BE2C (cell line): Measurements from ENCODE around the gene CDK7.

Source experiments
- DNase-seq: peaks from one replicate; pipeline ENCODE4 v3.0.0-alpha.2; 2020
- H3K27me3 ChIP-seq: fragments of 250-450 bp; sonication (Bioruptor Pico); 2 replicates; pipeline ENCODE4 v1.5.1; 2020; ENCODE audit warnings: mild to moderate bottlenecking
- H3K36me3 ChIP-seq: fragments of 250-450 bp; sonication (Bioruptor Pico); 2 replicates; pipeline ENCODE4 v1.5.1; 2020; ENCODE audit warnings: mild to moderate bottlenecking
- H3K4me1 ChIP-seq: fragments of 250-450 bp; sonication (Bioruptor Pico); 2 replicates; pipeline ENCODE4 v1.5.1; 2020
- H3K4me3 ChIP-seq: 2 replicates; pipeline ENCODE4 v1.5.1; 2011; ENCODE audit warnings: low read depth, low read length
- H3K9me3 ChIP-seq: fragments of 250-450 bp; sonication (Bioruptor Pico); 2 replicates; pipeline ENCODE4 v1.5.1; 2020
- CTCF ChIP-seq: IDR thresholded peaks from 2 replicates; pipeline ENCODE4 v1.5.1; 2012; ENCODE audit warnings: mild to moderate bottlenecking, low read depth, low read length

CDK7 gene

GRCh38 chr5:69308046-69308553 is 73.4 kb downstream of the CDK7 start:
- Histone ChIP-seq H3K27me3 (no peaks in the 10 kb centered on the region), H3K4me3 (no peak overlapping the region), H3K36me3 (peaks cover 25% of the 10 kb centered on the region), H3K4me1 (0 out of 2 replicates have a peak, but pooled peaks cover 2% of the 10 kb centered on the region), H3K9me3 (no peaks in the 10 kb centered on the region)
- TF ChIP-seq CTCF, result no peak
- no peak for DNase-seq

DNA sequence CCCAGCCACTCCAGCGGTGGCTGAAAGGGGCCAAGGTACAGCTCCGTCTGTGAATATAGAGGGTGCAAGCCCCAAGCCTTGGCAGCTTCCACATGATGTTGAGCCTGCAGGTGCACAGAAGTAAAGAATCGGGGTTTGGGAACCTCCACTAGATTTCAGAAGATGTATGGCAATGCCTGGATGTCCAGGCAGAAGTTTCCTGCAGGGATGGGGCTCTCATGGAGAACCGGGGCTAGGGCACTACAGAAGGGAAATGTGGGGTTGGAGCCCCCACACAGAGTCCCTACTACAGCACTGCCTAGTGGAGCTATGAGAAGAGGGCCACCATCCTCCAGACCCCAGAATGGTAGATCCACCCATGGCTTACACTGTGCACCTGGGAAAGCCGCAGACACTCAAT is 74.7 kb downstream of the CDK7 start:
- no peak for TF ChIP-seq CTCF
- Histone ChIP-seq H3K4me3 (no peak overlapping the region), H3K9me3 (no peaks in the 10 kb centered on the region), H3K4me1 (0 out of 2 replicates have a peak, but pooled peaks cover 2% of the 10 kb centered on the region), H3K27me3 (no peaks in the 10 kb centered on the region), H3K36me3 (peaks cover 31% of the 10 kb centered on the region)
- DNase-seq, result no peak

- TF ChIP-seq CTCF, result no peak
- Histone ChIP-seq H3K9me3 (no peaks in the 10 kb centered on the region), H3K27me3 (no peaks in the 10 kb centered on the region), H3K4me3 (no peak overlapping the region), H3K4me1 (0 out of 2 replicates have a peak, but pooled peaks cover 2% of the 10 kb centered on the region), H3K36me3 (peaks cover 29% of the 10 kb centered on the region)
- no peak for DNase-seq
Measured at GRCh38 chr5:69312459-69313160, 77.9 kb downstream of the CDK7 start.

DNA sequence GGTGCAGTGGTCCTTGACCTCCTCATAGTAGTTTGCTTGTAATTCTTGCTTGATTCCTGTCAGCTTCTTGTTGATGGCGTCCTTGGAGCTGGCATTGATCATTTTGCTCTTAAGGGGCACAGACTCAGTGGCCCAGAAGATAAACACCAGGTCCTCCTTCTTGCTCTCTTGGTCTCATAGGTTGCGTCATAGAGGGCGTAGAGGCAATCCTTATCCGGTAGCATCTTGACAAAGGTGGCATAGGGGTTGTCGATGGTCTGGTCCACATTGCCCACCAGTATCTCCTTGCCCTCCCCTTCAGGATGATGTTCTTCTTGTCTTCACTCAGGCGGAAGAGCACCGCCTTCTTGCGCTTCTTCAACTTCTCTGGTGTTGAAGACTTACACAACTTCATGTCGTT is 78.7 kb downstream of the CDK7 start:
- no peak for TF ChIP-seq CTCF
- Histone ChIP-seq H3K36me3 (peaks cover 29% of the 10 kb centered on the region), H3K27me3 (no peaks in the 10 kb centered on the region), H3K4me3 (no peak overlapping the region), H3K9me3 (no peaks in the 10 kb centered on the region), H3K4me1 (no peaks in the 10 kb centered on the region)
- DNase-seq, result no peak

- peaks cover 18% of the 10 kb centered on the region for H3K36me3 ChIP-seq
- no peak for TF ChIP-seq CTCF
- DNase-seq, result no peak
- no peaks in the 10 kb centered on the region for H3K9me3 ChIP-seq
- H3K4me1 ChIP-seq, result no peaks in the 10 kb centered on the region
- H3K4me3 ChIP-seq, result no peak overlapping the region
- no peaks in the 10 kb centered on the region for H3K27me3 ChIP-seq
Measured at GRCh38 chr5:69315972-69316371, 81.3 kb downstream of the CDK7 start.

- Histone ChIP-seq H3K4me1 (no peaks in the 10 kb centered on the region), H3K4me3 (no peak overlapping the region), H3K27me3 (no peaks in the 10 kb centered on the region), H3K9me3 (no peaks in the 10 kb centered on the region), H3K36me3 (peaks cover 14% of the 10 kb centered on the region)
- no peak for DNase-seq
- TF ChIP-seq CTCF, result no peak
Measured at GRCh38 chr5:69317391-69317790, 82.7 kb downstream of the CDK7 start.
